Keratinocyte (primary cell): ENCODE results near the gene MTRF1. TPM values are rescaled to one million over a fixed set of nuclear protein-coding genes. Genes with fewer than 3 reads are reported as not detected.

Experiments
- DNase-seq: peaks from one replicate; pipeline ENCODE4 v3.0.0-alpha.2; 2011; ENCODE audit warnings: low read depth, missing footprints, low spot score
- FAIRE-seq: peaks from 2 replicates; lab custom pipeline; 2011; peaks lifted over from hg19 to GRCh38; lab: Jason Lieb, UNC
- H2AFZ ChIP-seq: 2 replicates; pipeline ENCODE4 v1.6.0; 2012; ENCODE audit warnings: low read length, control low read depth, inconsistent platforms; ENCODE audit not compliant: control insufficient read depth
- H3K27ac ChIP-seq: 2 replicates; pipeline ENCODE4 v1.5.1; 2011; ENCODE audit warnings: low read length; ENCODE audit not compliant: control insufficient read depth, insufficient read depth
- H3K27me3 ChIP-seq: 3 replicates; pipeline ENCODE4 v1.6.0; 2011; ENCODE audit warnings: low read length; ENCODE audit not compliant: control insufficient read depth, insufficient read depth; ENCODE audit errors: extremely low read depth
- H3K36me3 ChIP-seq, 2 experiments: 2 replicates in 1 of 2; 3 replicates in 1 of 2; pipeline ENCODE4 v1.5.1; 2011; ENCODE audit warnings: low read length in 2 of 2, mild to moderate bottlenecking in 1 of 2; ENCODE audit not compliant: control insufficient read depth in 2 of 2, insufficient read depth in 2 of 2; ENCODE audit errors: extremely low read depth in 1 of 2
- H3K4me1 ChIP-seq: 3 replicates; pipeline ENCODE4 v1.5.1; 2011; ENCODE audit warnings: low read length; ENCODE audit not compliant: control insufficient read depth, insufficient read depth; ENCODE audit errors: extremely low read depth
- H3K4me2 ChIP-seq: 3 replicates; pipeline ENCODE4 v1.6.0; 2011; ENCODE audit warnings: low read depth, low read length; ENCODE audit not compliant: control insufficient read depth, insufficient read depth; ENCODE audit errors: extremely low read depth
- H3K4me3 ChIP-seq, 3 experiments: fragments of 200-600 bp in 1 of 3; sonication (generic) in 1 of 3; 2 replicates in 2 of 3; 3 replicates in 1 of 3; pipeline ENCODE4 v1.5.1; 2011 to 2016; ENCODE audit warnings: low read length in 3 of 3, mild to moderate bottlenecking in 3 of 3, control low read depth in 2 of 3, inconsistent platforms in 1 of 3, low read depth in 1 of 3, mixed read lengths in 1 of 3, mixed run types in 1 of 3, moderate library complexity in 1 of 3; ENCODE audit not compliant: control insufficient read depth in 2 of 3, insufficient read depth in 2 of 3; ENCODE audit errors: extremely low read depth in 1 of 3
- H3K79me2 ChIP-seq: 2 replicates; pipeline ENCODE4 v1.6.0; 2012; ENCODE audit warnings: low read length; ENCODE audit not compliant: control insufficient read depth, insufficient read depth
- H3K9ac ChIP-seq: 3 replicates; pipeline ENCODE4 v1.6.0; 2011; ENCODE audit warnings: low read length; ENCODE audit not compliant: control insufficient read depth, insufficient read depth; ENCODE audit errors: extremely low read depth
- H3K9me1 ChIP-seq: 3 replicates; pipeline ENCODE4 v1.6.0; 2011; ENCODE audit warnings: low read length; ENCODE audit not compliant: control insufficient read depth, insufficient read depth; ENCODE audit errors: extremely low read depth
- H3K9me3 ChIP-seq: 2 replicates; pipeline ENCODE4 v1.5.1; 2012; ENCODE audit warnings: low read depth, low read length; ENCODE audit not compliant: control insufficient read depth
- H4K20me1 ChIP-seq: 3 replicates; pipeline ENCODE4 v1.6.0; 2011; ENCODE audit warnings: low read length; ENCODE audit not compliant: control insufficient read depth, insufficient read depth; ENCODE audit errors: extremely low read depth
- EZH2 ChIP-seq: IDR thresholded peaks from one replicate; pipeline ENCODE4 v1.6.1; 2012; ENCODE audit warnings: inconsistent platforms, mild to moderate bottlenecking, low read length, moderate library complexity
- dilution Hi-C: fragments of 300-500 bp; cut with MboI; formaldehyde crosslinking; loops from one replicate; pipeline ENCODE4 v1.7.0; 2020; ENCODE audit warnings: low sequenced_read_pairs; ENCODE audit not compliant: extremely low pct_ligation_motif_present
- polyA plus RNA-seq, 5 experiments: library from polyadenylated mRNA; depleted of rRNA in 3 of 5; stranded (reverse) in 3 of 5; stranded (forward) in 1 of 5; unstranded in 1 of 5; fragments of >200 nt; gene quantifications; 1 replicate in 1 of 5; 2 replicates in 3 of 5; 3 replicates in 1 of 5; pipeline versions ENCODE4 v1.2.1 to v1.2.3, GENCODE V29; 2011 to 2012; ENCODE audit warnings: missing spikeins in 2 of 5, low read depth in 1 of 5, low replicate concordance in 1 of 5
- TF ChIP-seq, protein P1 (sequence below), 3 experiments: IDR thresholded peaks in 1 of 3; conservative IDR thresholded peaks in 1 of 3; optimal IDR thresholded peaks in 1 of 3; 2 replicates in 2 of 3; 3 replicates in 1 of 3; pipeline versions ENCODE3 to v1.5.1; 2011; ENCODE audit warnings: low read length in 3 of 3, mild to moderate bottlenecking in 3 of 3, moderate library complexity in 2 of 3, control low read depth in 1 of 3, inconsistent platforms in 1 of 3; ENCODE audit not compliant: insufficient read depth in 2 of 3; ENCODE audit errors: extremely low read depth in 1 of 3

The MTRF1 gene
- polyA plus RNA-seq, 1 donor (not counting 4 experiments of a cell fraction or from before 2014, with no cell fraction given), result 16.9 TPM

DNA sequence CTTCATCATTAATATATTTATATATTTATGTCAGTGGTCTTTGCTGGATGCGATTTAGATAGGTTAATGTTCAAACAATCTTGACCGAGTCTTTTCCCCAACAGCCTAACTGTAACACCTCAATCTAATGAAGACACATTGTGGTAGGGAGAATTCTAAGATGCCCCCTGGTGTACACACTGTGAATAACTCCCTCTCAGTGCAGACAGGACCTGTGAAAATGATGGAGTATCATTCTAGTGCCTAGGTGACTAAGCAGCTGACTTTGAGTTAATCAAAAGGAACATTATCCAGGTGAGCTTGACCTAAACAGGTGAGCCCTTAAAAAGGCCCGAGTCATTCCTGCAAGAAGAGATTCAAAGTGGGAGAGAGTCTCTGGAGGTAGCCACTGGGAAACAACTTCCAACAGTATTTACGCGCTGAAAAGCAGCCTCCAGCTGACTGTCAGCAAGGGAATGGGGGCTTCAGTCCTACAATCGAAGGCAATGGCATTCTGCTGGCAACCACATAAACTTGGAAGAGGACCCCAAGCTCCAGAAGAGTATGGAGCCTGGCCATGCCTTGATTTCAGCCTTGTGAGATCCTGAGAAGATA is 41.0 kb downstream of the MTRF1 start:
- FAIRE-seq, result peak; percentile 90
- H4K20me1 ChIP-seq, result no peaks in the 10 kb centered on the region
- no peak overlapping the region for H3K4me2 ChIP-seq

DNA sequence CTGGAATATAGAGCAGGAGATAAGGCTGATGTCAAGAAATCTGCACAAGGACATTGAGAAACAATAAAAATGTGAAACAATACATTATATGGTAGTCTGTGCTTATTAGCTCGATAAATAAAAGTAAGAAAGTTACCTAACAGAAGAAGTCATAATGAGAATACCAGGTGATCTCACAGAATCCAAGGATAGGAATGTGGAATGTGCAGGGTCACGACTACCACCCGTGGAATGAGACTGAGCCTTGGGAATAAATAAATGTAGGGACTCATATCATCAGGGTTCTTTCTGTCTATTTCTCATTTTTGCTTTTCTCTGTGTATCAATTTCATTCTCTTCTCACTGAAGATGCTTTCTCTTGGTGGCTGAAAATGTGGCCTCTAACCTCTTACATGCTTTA is 43.0 kb downstream of the MTRF1 start:
- Histone ChIP-seq H3K9me1 (no peaks in the 10 kb centered on the region), H3K27ac (no peak overlapping the region), H3K9ac (no peak overlapping the region), H3K9me3 (no peaks in the 10 kb centered on the region), H3K27me3 (no peaks in the 10 kb centered on the region), H3K4me2 (no peak overlapping the region), H3K4me1 (peaks cover 18% of the 10 kb centered on the region), H2AFZ (no peak overlapping the region), H3K79me2 (no peaks in the 10 kb centered on the region), H3K4me3 (no peak overlapping the region), H3K36me3 (no peaks in the 10 kb centered on the region), H4K20me1 (no peaks in the 10 kb centered on the region)
- FAIRE-seq, result no peak
- dilution Hi-C loops, result no loop called here
- no peak for DNase-seq
- TF ChIP-seq, protein P1, sequence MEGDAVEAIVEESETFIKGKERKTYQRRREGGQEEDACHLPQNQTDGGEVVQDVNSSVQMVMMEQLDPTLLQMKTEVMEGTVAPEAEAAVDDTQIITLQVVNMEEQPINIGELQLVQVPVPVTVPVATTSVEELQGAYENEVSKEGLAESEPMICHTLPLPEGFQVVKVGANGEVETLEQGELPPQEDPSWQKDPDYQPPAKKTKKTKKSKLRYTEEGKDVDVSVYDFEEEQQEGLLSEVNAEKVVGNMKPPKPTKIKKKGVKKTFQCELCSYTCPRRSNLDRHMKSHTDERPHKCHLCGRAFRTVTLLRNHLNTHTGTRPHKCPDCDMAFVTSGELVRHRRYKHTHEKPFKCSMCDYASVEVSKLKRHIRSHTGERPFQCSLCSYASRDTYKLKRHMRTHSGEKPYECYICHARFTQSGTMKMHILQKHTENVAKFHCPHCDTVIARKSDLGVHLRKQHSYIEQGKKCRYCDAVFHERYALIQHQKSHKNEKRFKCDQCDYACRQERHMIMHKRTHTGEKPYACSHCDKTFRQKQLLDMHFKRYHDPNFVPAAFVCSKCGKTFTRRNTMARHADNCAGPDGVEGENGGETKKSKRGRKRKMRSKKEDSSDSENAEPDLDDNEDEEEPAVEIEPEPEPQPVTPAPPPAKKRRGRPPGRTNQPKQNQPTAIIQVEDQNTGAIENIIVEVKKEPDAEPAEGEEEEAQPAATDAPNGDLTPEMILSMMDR (optimal IDR thresholded peaks at IDR 0.05 in 1 of 3, IDR thresholded peaks at IDR 0.05 in 1 of 3, conservative IDR thresholded peaks at IDR 0.05 in 1 of 3; ENCODE audit: extremely low read depth in 1 of 3, insufficient read depth in 2 of 3, low read length in 3 of 3), result no peak
- no peak for TF ChIP-seq EZH2

More for the DNA sequence above, 41.0 kb downstream of the MTRF1 start:
- dilution Hi-C loops, result no loop called here
- peak; percentile 46 for DNase-seq
- no peak overlapping the region for H3K27ac ChIP-seq
- no peaks in the 10 kb centered on the region for H3K79me2 ChIP-seq
- no peak overlapping the region for H3K9ac ChIP-seq
- H3K9me1 ChIP-seq, result no peaks in the 10 kb centered on the region
- H3K4me1 ChIP-seq, result peaks cover 10% of the 10 kb centered on the region
- no peaks in the 10 kb centered on the region for H3K27me3 ChIP-seq
- H2AFZ ChIP-seq, result no peak overlapping the region
- H3K36me3 ChIP-seq, result no peaks in the 10 kb centered on the region
- no peaks in the 10 kb centered on the region for H3K9me3 ChIP-seq
- no peak overlapping the region for H3K4me3 ChIP-seq
- TF ChIP-seq EZH2, result no peak
- TF ChIP-seq, protein P1 (optimal IDR thresholded peaks at IDR 0.05 in 1 of 3, IDR thresholded peaks at IDR 0.05 in 1 of 3, conservative IDR thresholded peaks at IDR 0.05 in 1 of 3; ENCODE audit: extremely low read depth in 1 of 3, insufficient read depth in 2 of 3, low read length in 3 of 3), result peak; percentile 70 to 83 (median 72)
